Measurements from ENCODE around the gene EPHB2. TPM values are rescaled to one million over a fixed set of nuclear protein-coding genes. Genes with fewer than 3 reads are reported as not detected.
A peak's percentile ranks its signal among the peaks of the same experiment; 100 is the strongest.

The EPHB2 gene
- total and polyA plus RNA-seq, 3 experiments from 2014 or later: 0.22 to 0.33 TPM; not detected in 1

- peaks cover 2 to 4% of the 10 kb centered on the region in 2 donors for H3K27me3 Mint-ChIP-seq
- H3K36me3 ChIP-seq (ENCODE audit: insufficient read depth, low read length): no peaks in the 10 kb centered on the region
- H3K4me1 Mint-ChIP-seq: no peaks in the 10 kb centered on the region
Measured at GRCh38 chr1:22877980-22878379, 167.3 kb downstream of the EPHB2 start.

DNA sequence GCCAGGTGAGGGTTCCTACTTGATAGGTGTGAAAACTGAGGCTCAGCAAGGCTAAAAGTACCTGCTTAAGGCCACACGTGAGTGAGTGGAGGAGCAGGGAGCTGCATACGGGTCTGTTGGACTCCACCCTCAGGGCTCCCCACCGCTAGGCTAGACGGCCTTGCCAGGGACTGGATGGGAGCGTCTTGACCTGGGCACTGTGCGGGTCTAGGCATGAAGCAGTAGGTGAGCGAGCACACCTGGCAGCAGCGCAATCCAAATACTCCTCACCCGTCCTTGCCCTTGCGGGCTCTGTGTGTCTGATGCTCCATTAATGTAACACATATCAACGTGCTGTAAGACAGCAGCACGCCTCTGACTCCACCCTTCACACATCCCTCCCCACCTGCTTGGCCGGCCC is 168.0 kb downstream of the EPHB2 start:
- Histone ChIP-seq H3K27ac (ENCODE audit: low read depth, low read length) (no peak overlapping the region), H3K27me3 (ENCODE audit: insufficient read depth, low read length, poor library complexity, severe bottlenecking) (no peaks in the 10 kb centered on the region), H3K9me3 (ENCODE audit: low read length) (no peaks in the 10 kb centered on the region), H3K4me3 (ENCODE audit: low read length) (no peak overlapping the region), H3K36me3 (ENCODE audit: insufficient read depth, low read length) (no peaks in the 10 kb centered on the region), H3K4me1 (ENCODE audit: insufficient read depth, low read length) (no peaks in the 10 kb centered on the region)
- ChIA-PET CTCF (no interaction called here), POLR2A (no interaction called here)
- Mint-ChIP-seq H3K4me3 (no peak overlapping the region), H3K27me3 (peaks cover 2 to 4% of the 10 kb centered on the region in 2 donors), H3K4me1 (no peaks in the 10 kb centered on the region), H3K27ac (no peak overlapping the region), H3K36me3 (no peaks in the 10 kb centered on the region), H3K9me3 (no peaks in the 10 kb centered on the region)
- no peak for DNase-seq

More at GRCh38 chr1:22877980-22878379, 167.3 kb downstream of the EPHB2 start:
- no peak for DNase-seq
- Histone ChIP-seq H3K4me1 (ENCODE audit: insufficient read depth, low read length) (no peaks in the 10 kb centered on the region), H3K4me3 (ENCODE audit: low read length) (no peak overlapping the region), H3K9me3 (ENCODE audit: low read length) (no peaks in the 10 kb centered on the region), H3K27me3 (ENCODE audit: insufficient read depth, low read length, poor library complexity, severe bottlenecking) (no peaks in the 10 kb centered on the region), H3K27ac (ENCODE audit: low read depth, low read length) (no peak overlapping the region)
- H3K9me3 Mint-ChIP-seq: no peaks in the 10 kb centered on the region
- H3K27ac Mint-ChIP-seq: peak overlapping the region in 1 of 8 donors; percentile 82
- ChIA-PET CTCF (no interaction called here), POLR2A (no interaction called here)
- H3K36me3 Mint-ChIP-seq: no peaks in the 10 kb centered on the region
- H3K4me3 Mint-ChIP-seq: no peak overlapping the region

DNA sequence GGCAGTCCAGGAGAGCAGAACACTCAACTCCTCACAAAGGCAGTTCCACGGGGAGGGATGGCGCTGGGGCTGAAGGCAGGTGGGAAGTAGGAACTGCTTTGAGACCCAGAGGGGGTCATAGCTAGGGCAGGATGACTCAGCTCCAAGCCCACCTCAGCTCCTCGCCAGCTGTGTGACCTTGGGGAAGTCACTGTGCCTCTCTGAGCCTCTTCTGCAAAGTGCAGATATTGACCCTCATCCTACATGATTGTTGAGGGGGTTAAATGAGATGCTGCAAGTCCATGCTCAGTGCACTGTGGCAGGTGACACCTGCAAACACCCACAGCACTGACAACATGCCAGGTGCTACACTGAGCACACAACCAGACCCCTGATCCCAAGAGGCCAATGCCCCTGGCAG is 168.8 kb downstream of the EPHB2 start:
- Mint-ChIP-seq H3K9me3 (no peaks in the 10 kb centered on the region), H3K4me1 (peaks cover 0 to 1% (median under 1%) of the 10 kb centered on the region in 3 donors), H3K27ac (no peak overlapping the region), H3K4me3 (no peak overlapping the region), H3K36me3 (no peaks in the 10 kb centered on the region), H3K27me3 (peaks cover 2 to 4% of the 10 kb centered on the region in 2 donors)
- ChIA-PET POLR2A (no interaction called here), CTCF (no interaction called here)
- Histone ChIP-seq H3K4me3 (ENCODE audit: low read length) (no peak overlapping the region), H3K27ac (ENCODE audit: low read depth, low read length) (no peak overlapping the region), H3K27me3 (ENCODE audit: insufficient read depth, low read length, poor library complexity, severe bottlenecking) (no peaks in the 10 kb centered on the region), H3K4me1 (ENCODE audit: insufficient read depth, low read length) (peaks cover under 1% of the 10 kb centered on the region), H3K9me3 (ENCODE audit: low read length) (no peaks in the 10 kb centered on the region), H3K36me3 (ENCODE audit: insufficient read depth, low read length) (no peaks in the 10 kb centered on the region)
- no peak for DNase-seq

DNA sequence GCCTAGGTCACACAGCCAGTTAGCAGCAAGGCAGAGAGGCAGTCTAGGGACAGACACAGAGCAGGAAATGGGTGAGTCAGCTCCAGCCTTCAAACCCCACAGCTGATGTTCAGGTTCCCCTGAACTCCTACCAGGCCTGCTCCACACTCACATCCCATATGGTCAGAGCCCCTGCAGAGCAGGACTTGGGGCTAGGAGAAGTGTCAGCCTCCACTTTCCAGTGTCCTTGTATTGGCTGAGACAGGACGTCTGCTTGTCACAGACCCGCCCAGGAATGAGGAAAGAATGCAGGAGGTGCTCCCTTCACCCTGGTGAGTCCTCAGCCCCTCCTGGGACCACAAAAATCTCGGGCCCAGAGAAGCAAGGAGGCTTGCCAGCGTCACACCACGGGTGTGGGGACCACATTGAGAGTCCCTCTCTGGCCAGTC is 169.5 kb downstream of the EPHB2 start:
- peaks cover 2 to 4% of the 10 kb centered on the region in 2 donors for H3K27me3 Mint-ChIP-seq
- H3K36me3 Mint-ChIP-seq: no peaks in the 10 kb centered on the region
- H3K4me1 ChIP-seq (ENCODE audit: insufficient read depth, low read length): peaks cover 7% of the 10 kb centered on the region
- no peaks in the 10 kb centered on the region for H3K36me3 ChIP-seq (ENCODE audit: insufficient read depth, low read length)
- H3K27ac ChIP-seq (ENCODE audit: low read depth, low read length): no peak overlapping the region
- H3K4me3 Mint-ChIP-seq: no peak overlapping the region
- no peak overlapping the region for H3K27ac Mint-ChIP-seq
- H3K4me1 Mint-ChIP-seq: peaks cover 7 to 9% (median 8%) of the 10 kb centered on the region in 3 donors
- H3K4me3 ChIP-seq (ENCODE audit: low read length): no peak overlapping the region
- DNase-seq: no peak
- ChIA-PET CTCF (no interaction called here), POLR2A (no interaction called here)
- H3K9me3 ChIP-seq (ENCODE audit: low read length): no peaks in the 10 kb centered on the region
- no peaks in the 10 kb centered on the region for H3K9me3 Mint-ChIP-seq
- H3K27me3 ChIP-seq (ENCODE audit: insufficient read depth, low read length, poor library complexity, severe bottlenecking): no peaks in the 10 kb centered on the region

- no peaks in the 10 kb centered on the region for H3K9me3 ChIP-seq (ENCODE audit: low read length)
- H3K9me3 Mint-ChIP-seq: no peaks in the 10 kb centered on the region
- H3K27ac Mint-ChIP-seq: peak overlapping the region in 1 of 8 donors; percentile 23
- H3K36me3 Mint-ChIP-seq: no peaks in the 10 kb centered on the region
- ChIA-PET CTCF (no interaction called here), POLR2A (no interaction called here)
- peaks cover 0 to 2% of the 10 kb centered on the region in 2 donors for H3K27me3 Mint-ChIP-seq
- no peaks in the 10 kb centered on the region for H3K36me3 ChIP-seq (ENCODE audit: insufficient read depth, low read length)
- H3K27me3 ChIP-seq (ENCODE audit: insufficient read depth, low read length, poor library complexity, severe bottlenecking): no peaks in the 10 kb centered on the region
- H3K4me1 ChIP-seq (ENCODE audit: insufficient read depth, low read length): peaks cover 7% of the 10 kb centered on the region
- no peak overlapping the region for H3K4me3 Mint-ChIP-seq
- no peak overlapping the region for H3K27ac ChIP-seq (ENCODE audit: low read depth, low read length)
- H3K4me1 Mint-ChIP-seq: peaks cover 10 to 13% (median 12%) of the 10 kb centered on the region in 3 donors
- DNase-seq: no peak
- no peak overlapping the region for H3K4me3 ChIP-seq (ENCODE audit: low read length)
Measured at GRCh38 chr1:22883406-22883805, 172.8 kb downstream of the EPHB2 start.

GRCh38 chr1:22884806-22885530 is 174.3 kb downstream of the EPHB2 start:
- Mint-ChIP-seq H3K4me3 (peak overlapping the region; percentile 76 to 89 (median 83)), H3K4me1 (peaks cover 10 to 13% (median 12%) of the 10 kb centered on the region in 3 donors), H3K9me3 (no peaks in the 10 kb centered on the region), H3K36me3 (no peaks in the 10 kb centered on the region), H3K27me3 (no peaks in the 10 kb centered on the region), H3K27ac (peak overlapping the region; percentile 51 to 97 (median 89))
- POLR2A ChIA-PET: interaction anchor here (0.6 kb wide), 1 partner anchor 92 kb away, joined by 4 read pairs; no protein-coding TSS in a partner anchor
- Histone ChIP-seq H3K4me3 (ENCODE audit: low read length) (peak overlapping the region; percentile 30), H3K9me3 (ENCODE audit: low read length) (no peaks in the 10 kb centered on the region), H3K27ac (ENCODE audit: low read depth, low read length) (peak overlapping the region; percentile 24), H3K4me1 (ENCODE audit: insufficient read depth, low read length) (peaks cover 7% of the 10 kb centered on the region), H3K27me3 (ENCODE audit: insufficient read depth, low read length, poor library complexity, severe bottlenecking) (no peaks in the 10 kb centered on the region), H3K36me3 (ENCODE audit: insufficient read depth, low read length) (no peaks in the 10 kb centered on the region)
- CTCF ChIA-PET: no interaction called here
- peak in 2 of 5 donors; percentile 6 to 15 for DNase-seq

DNA sequence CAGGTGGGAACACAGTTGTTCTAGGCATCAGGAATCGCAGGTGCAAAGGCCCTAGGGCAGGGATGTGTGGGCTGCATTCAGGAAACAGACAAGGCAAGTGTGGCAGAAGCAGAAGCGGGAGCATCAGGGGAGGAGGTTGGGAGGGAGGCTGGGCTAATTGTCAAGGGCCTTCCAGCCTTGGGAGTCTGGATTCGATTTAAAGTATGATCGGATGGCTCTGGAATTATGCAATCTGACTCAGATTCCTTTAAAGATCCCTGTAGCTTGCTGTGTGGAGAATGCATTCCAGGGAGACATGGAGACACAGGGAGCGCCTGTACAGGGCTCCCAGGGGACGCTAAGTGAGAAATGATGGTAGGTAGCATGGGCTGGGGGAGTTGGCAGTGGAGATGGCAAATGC is 175.6 kb downstream of the EPHB2 start:
- CTCF ChIA-PET: no interaction called here
- Histone ChIP-seq H3K4me1 (ENCODE audit: insufficient read depth, low read length) (peaks cover 7% of the 10 kb centered on the region), H3K36me3 (ENCODE audit: insufficient read depth, low read length) (no peaks in the 10 kb centered on the region), H3K9me3 (ENCODE audit: low read length) (no peaks in the 10 kb centered on the region), H3K27me3 (ENCODE audit: insufficient read depth, low read length, poor library complexity, severe bottlenecking) (no peaks in the 10 kb centered on the region), H3K4me3 (ENCODE audit: low read length) (no peak overlapping the region), H3K27ac (ENCODE audit: low read depth, low read length) (no peak overlapping the region)
- H3K4me3 Mint-ChIP-seq: peak overlapping the region in 1 of 7 donors; percentile 23
- H3K27me3 Mint-ChIP-seq: no peaks in the 10 kb centered on the region
- H3K27ac Mint-ChIP-seq: peak overlapping the region in 1 of 8 donors; percentile 70
- H3K9me3 Mint-ChIP-seq: no peaks in the 10 kb centered on the region
- no peaks in the 10 kb centered on the region for H3K36me3 Mint-ChIP-seq
- H3K4me1 Mint-ChIP-seq: peaks cover 10 to 13% (median 12%) of the 10 kb centered on the region in 3 donors
- DNase-seq: no peak
- POLR2A ChIA-PET: no interaction called here

- no peaks in the 10 kb centered on the region for H3K36me3 Mint-ChIP-seq
- peaks cover 10 to 13% (median 12%) of the 10 kb centered on the region in 3 donors for H3K4me1 Mint-ChIP-seq
- no peaks in the 10 kb centered on the region for H3K27me3 Mint-ChIP-seq
- H3K36me3 ChIP-seq (ENCODE audit: insufficient read depth, low read length): no peaks in the 10 kb centered on the region
- peak overlapping the region in 1 of 7 donors; percentile 40 for H3K4me3 Mint-ChIP-seq
- DNase-seq: no peak
- H3K27me3 ChIP-seq (ENCODE audit: insufficient read depth, low read length, poor library complexity, severe bottlenecking): no peaks in the 10 kb centered on the region
- POLR2A ChIA-PET: no interaction called here
- H3K4me1 ChIP-seq (ENCODE audit: insufficient read depth, low read length): peaks cover 7% of the 10 kb centered on the region
- CTCF ChIA-PET: no interaction called here
- no peak overlapping the region for H3K4me3 ChIP-seq (ENCODE audit: low read length)
- H3K9me3 ChIP-seq (ENCODE audit: low read length): no peaks in the 10 kb centered on the region
- H3K9me3 Mint-ChIP-seq: no peaks in the 10 kb centered on the region
- no peak overlapping the region for H3K27ac ChIP-seq (ENCODE audit: low read depth, low read length)
- peak overlapping the region in 2 of 8 donors; percentile 14 to 17 for H3K27ac Mint-ChIP-seq
Measured at GRCh38 chr1:22887491-22887890, 176.9 kb downstream of the EPHB2 start.
